ENCODE data around the gene SMPDL3A.
A peak's percentile ranks its signal among the peaks of the same experiment; 100 is the strongest.

The SMPDL3A gene

DNA sequence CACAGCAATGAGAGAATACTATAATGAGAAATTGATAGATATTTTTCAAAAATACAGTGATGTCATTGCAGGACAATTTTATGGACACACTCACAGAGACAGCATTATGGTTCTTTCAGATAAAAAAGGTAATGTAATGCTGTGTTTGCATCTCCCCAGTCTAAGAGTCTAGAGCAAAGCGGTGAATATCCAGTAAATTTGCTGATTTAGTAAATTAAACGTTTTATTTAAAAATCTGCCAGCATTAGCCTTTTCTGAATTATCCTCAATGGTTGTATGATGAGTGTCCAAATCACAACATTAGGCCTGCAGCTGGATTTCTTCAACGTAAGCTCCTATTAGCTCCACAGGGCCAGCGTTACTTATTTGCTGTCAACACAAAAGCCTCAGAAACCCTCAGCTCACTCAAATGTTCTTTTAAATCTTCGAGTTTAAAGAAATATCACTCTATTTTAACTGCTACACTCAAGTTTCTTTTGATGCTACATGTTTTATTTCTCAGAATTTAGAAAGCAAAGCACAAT lies 16.0 kb downstream of the SMPDL3A start:
- DNase-seq (ENCODE audit: low read depth), result no peak

DNA sequence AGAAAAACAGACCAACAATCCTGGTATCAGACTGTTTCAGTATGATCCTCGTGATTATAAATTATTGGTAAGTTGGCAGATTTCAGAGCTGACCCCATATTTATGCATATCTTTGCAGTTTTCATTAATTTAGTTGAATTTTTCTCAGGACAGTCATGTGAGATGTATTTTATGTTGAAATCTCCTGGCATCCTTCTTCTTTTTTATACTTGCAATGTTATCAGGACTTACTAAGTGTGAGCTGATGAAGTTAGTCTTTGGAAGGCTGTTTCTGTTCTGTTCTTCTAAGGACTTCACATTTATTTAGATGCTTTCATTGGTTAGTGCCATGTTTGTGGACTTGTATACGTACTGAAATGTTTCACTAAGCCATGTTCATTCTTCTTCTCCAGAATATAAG lies 17.2 kb downstream of the SMPDL3A start:
- DNase-seq (ENCODE audit: low read depth), result peak; percentile 9

DNA sequence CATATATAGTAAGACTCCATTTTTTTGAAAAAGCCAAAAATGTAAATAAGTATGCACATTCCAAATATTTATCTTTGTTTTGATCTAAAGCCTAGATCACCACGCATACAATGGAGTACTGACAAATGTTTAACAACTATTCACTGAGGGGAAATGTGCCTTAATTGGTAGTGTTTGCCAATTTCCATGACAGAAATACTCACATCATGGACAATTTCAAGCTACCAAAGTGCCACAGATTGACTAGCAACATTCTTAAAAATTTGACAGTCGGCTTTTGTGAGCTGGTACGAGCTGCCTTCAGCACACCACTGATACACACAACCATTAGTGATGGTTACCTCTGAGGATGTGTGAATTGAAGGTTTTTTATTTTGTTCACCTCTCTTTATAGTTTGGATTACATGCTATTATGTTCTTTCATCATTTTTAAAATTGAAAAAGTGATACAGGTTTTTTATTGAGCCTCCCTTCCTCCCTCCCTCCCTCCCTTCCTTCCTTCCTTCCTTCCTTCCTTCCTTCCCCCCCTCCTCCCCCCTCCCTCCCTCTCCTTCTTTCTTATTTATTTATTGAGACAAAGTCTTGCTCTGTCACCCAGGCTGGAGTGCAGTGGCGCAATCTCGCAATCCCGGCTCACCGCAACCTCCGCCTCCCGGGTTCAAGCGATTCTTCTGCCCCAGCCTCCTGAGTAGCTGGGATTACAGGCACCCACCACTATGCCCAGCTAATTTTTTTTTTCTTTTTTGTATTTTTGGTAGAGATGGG lies 19.2 kb downstream of the SMPDL3A start:
- no peak for DNase-seq (ENCODE audit: low read depth)

DNA sequence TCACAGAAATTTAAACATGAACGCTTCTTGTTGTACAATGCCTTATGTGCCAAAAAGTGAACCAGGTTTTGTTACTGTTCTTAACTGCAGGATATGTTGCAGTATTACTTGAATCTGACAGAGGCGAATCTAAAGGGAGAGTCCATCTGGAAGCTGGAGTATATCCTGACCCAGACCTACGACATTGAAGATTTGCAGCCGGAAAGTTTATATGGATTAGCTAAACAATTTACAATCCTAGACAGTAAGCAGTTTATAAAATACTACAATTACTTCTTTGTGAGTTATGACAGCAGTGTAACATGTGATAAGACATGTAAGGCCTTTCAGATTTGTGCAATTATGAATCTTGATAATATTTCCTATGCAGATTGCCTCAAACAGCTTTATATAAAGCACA lies 19.9 kb downstream of the SMPDL3A start:
- DNase-seq (ENCODE audit: low read depth), result no peak

DNA sequence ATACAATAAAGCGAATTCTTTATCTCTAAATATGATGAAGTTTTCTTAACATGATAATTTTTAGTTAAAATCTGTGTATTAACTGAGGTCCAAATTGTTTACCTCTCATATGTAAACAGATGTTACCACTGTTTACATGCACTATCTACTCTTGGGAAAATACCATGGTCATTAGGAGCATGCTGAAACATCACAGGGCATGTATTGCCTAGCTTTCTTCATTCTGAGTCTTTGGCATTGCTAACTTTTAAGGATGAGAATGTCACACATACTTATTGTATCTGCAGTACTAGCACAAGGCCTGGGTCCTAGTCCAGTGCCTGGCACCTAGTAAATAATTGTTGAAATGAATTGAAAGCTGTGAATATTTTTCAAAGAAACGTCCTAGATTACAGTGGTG lies 20.6 kb downstream of the SMPDL3A start:
- no peak for DNase-seq (ENCODE audit: low read depth)

DNA sequence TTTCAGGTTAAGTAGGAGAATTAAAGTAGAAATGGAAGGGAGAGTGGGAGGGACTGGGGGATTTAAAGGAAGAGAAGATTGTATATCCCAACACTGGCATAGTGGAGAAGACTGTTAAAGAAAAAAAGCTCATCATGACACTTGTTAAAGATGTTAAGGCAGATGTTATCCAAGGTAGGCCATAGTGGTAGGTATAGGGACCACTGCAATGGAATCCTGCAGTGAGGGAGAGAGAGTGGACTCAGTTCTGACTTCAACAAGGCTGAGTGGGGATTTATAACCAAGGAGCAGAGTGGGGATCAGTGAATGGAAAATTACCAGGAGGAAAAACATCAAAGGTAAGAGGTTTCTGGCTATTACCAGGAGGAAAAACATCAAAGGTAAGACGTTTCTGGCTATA lies 21.1 kb downstream of the SMPDL3A start:
- no peak for DNase-seq (ENCODE audit: low read depth)

DNA sequence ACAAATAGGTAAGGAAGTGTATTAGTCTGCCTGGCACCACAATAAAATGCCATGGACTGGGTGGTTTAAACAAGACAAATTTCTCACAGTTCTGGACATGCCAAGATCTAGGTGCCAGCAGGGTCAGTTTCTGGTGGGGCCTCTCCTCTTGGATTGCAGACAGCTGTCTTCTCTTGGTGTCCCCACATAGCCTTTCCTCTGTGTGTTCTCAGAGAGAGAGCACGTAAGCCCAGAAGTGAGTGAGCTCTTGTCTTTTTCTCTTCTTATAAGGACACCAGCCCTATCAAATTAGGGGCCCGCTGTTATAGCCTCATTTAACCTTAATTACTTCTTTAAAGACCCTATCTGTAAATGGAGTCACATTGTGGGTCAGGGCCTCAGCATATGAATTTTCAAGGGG lies 28.3 kb downstream of the SMPDL3A start:
- no peak for DNase-seq (ENCODE audit: low read depth)

DNA sequence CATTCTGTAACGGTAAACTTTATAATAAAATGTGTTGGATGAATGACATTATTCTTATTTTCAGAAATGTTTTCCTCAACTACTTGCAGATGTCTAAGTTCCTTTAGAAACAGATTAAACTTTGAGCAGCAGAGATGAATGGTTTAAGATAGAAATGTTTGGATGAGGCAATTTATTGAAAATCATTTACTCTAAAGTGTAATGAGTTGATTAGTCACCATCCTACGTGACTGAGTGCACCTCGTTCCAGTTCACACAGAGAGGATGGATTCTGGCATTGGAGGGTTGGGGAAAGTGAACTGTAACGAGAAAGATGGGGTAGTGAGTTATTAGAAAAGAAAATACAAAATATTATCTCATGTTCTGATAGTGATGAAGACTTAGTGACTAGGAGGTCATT lies 28.7 kb downstream of the SMPDL3A start:
- no peak for DNase-seq (ENCODE audit: low read depth)

DNA sequence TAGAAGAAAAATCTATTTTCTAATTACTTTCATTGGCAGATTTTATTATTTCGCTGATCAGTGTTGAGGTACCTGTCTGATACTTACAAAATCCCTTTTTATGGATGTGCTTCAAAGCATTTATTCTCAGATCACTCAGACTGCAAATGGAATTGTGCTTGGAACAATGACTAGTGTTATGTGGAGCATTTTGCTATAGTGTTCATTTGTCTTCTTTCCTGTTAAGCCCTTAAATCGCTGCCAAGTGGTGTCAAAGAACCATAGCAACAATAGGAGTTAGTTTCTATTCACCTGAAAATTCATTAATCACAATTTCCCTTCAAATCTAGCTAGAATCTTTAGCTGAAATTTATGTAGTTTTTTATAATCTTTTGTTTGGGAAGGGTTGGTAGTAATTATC lies 29.8 kb downstream of the SMPDL3A start:
- DNase-seq (ENCODE audit: low read depth), result no peak

DNA sequence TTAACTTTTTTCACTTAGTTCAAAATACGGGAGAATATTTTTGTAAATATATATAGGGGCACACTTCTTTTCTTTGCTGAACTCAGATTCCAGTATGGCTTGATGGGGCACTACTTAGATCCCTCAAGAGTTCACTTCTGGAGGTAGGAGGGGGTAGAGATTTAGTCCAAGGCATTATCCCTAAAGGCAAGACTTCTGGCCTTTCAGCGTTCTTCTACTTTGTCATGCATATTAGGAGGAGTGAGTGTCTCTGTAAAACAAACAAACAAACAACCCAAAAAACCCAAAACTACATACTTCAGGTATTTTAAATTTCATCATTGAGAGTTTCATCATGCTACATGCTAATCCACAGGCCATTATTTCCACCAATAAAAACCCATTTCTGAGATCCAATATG lies 32.0 kb downstream of the SMPDL3A start:
- no peak for DNase-seq (ENCODE audit: low read depth)

DNA sequence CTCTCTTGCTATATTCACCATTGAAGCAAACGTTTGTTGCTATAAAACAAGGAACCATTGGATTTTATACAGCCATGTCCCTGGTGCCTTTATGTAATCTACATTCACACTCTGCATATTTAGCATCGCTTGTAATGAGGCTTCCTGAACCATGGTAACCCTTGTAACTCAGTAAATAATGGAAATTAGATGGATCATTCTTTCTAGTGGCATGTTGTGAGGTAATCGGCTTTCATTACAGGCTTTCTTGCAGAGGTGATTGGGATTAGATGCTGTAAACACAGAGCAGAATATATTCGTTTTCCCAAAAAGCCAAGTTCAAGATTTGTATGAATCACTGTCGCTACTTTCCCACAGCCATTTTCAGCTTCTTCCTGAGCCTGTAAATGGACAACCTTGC lies 36.1 kb downstream of the SMPDL3A start:
- DNase-seq (ENCODE audit: low read depth), result no peak

DNA sequence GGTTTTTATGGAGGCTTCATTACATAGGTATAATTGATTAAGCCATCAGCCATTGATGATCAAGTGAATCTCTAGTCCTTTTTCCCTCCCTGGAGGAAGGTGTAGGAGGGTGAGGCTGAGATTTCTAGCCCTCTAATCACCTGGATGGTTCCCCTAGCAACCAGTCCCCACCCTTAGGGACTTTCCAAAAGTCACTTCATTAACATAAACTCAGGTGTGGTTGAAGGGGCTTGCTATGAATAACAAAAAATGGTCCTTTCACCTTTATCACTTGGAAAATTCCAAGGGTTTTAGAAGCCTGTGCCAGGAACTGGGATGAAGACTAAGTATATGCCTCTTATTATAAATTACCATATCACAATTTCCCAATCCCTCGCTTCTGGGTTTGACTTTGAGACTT lies 40.4 kb downstream of the SMPDL3A start:
- DNase-seq (ENCODE audit: low read depth), result no peak

DNA sequence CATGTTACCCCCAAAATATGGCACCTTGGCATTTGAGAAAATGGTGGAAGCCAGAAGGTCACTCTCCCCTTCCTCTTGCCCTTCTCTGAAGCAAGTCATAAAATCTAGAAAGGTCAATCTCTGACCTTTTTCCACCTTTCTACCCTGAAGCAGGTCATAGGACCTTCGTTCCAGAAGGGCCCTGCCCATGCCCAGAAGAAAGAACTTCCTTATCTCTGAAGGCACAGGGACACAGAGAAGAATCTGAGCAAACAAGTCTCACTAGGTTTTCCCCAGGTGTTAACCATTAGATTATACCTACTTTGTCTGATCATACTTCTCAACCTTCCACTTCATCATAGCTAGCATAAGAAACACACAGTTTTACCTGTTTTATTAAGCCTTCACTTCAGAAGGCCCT lies 42.5 kb downstream of the SMPDL3A start:
- DNase-seq (ENCODE audit: low read depth), result no peak

DNA sequence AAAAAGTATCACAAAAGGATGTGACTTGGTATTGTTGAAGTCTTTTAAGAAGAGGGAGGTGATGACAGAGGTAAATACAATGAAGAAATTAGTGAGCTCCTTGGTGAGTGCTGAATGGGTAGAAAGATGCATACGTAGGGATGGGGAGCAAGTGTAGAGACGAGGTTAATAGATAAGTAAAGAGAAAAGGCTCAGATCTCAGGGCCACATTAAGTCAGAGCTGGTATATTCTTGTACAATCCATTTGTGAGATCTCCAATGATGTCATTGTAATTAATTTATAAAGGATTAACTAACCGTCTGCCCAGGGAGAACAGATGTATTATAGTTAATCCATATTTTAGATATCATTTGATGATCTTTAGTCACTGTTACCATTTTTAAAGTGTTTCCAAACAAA lies 43.4 kb downstream of the SMPDL3A start:
- DNase-seq (ENCODE audit: low read depth), result no peak

DNA sequence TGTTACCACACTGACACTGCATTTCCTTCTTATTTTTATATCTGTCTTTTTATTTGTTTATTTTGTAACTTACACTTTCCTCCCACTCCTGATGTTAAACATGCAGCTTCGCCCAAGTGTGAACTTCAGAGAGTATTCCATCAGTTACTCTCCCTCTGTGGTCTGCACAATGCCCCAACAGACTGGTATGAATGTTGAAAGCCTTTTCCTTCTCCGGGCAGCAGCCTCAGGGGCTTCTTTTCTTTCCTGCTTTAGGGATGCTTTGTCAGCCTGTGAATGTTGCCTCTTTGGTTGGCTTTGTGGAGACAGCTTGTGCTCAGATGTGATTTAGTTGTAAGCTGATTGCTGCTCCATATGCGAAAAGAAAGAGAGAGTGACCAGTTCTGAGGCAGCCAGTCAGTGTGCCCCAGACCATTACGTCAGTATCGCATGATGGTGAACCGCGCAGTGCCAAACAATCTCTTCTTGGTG lies 44.0 kb downstream of the SMPDL3A start:
- no peak for DNase-seq (ENCODE audit: low read depth)

DNA sequence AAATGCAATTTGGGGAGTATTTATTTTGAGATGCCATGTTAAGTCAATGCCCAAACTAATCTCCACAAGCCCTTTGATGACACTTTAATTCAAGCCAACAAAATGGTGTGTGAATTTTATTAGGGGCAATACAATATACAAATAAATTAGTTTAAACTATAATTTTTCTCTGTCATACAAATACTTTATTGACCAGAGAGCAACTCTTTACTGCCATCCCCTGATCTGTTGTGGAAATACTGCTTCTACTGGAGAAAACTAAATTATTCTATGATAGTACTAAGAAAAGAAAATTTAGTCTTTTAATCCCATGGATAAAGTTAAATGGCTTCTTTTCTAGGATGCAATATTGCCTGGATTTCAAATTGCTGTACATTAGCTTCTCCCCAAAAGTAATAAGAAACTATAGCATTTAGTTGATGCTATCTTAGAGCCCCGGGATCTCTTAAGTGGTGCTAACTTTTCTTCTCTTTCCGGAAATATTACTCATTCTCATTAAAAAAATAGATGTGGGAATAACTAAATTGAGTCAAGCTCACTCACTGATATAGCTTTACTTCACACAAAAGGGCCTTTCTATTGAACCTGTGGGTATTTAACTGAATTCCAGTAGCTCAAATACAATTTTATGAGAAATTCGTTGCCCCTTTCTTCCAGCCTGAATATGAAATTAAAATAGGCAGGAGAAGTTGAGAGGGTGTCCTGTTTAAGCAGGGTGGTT lies 49.2 kb downstream of the SMPDL3A start:
- peak; percentile 12 for DNase-seq (ENCODE audit: low read depth)

DNA sequence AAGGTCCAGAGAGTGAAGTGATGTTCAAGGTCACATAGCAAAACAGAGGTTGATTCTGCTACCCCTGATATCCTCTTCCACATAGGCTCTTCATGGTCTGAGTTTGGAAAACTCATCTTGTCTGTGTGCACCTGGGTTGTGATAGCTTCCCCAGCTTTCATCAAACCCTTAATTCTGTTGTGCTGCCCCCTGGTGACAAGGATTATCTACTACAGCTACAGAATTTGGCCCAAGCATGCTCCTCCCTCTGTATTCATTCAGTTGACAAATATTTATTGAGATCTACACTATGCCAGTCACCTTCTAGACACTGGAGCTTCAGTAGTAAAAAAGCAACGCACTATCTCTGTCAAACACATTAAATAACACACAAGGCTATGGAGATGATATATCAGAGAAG lies 50.4 kb downstream of the SMPDL3A start:
- peak; percentile 59 for DNase-seq (ENCODE audit: low read depth)

DNA sequence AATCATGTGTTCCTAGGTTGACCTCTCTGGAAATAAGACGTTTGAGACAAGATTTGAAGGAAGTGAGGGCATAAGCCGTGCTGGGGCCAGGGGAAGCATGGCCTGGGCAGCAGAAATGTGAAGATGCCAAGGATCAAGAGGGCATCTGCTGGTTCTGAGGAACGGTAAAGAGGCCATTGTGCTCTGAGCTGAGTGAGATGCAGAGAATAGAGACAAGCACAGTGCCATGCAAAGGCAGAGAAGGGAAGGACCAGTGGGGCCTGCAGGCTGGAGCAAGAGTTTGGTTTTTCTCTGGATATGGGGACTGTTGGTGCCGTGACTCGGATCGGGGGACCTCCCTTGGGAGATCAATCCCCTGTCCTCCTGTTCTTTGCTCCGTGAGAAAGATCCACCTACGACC lies 50.8 kb downstream of the SMPDL3A start:
- no peak for DNase-seq (ENCODE audit: low read depth)

DNA sequence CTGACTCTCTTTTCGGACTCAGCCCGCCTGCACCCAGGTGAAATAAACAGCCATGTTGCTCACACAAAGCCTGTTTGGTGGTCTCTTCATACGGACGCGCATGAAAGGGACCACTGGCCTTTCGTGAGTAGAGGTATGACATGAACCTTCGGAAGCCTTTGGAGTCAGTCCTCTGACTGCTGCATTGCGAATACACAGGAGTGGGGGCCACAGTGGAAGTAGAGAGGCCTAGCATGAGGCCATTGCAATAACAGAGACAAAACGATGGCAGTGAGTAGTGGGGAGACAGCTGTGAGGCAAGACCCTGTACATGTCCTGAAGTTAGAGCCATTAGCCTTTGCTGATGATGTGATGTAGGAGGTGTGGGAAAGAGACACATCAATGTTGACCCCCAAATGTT lies 56.4 kb downstream of the SMPDL3A start:
- no peak for DNase-seq (ENCODE audit: low read depth)

DNA sequence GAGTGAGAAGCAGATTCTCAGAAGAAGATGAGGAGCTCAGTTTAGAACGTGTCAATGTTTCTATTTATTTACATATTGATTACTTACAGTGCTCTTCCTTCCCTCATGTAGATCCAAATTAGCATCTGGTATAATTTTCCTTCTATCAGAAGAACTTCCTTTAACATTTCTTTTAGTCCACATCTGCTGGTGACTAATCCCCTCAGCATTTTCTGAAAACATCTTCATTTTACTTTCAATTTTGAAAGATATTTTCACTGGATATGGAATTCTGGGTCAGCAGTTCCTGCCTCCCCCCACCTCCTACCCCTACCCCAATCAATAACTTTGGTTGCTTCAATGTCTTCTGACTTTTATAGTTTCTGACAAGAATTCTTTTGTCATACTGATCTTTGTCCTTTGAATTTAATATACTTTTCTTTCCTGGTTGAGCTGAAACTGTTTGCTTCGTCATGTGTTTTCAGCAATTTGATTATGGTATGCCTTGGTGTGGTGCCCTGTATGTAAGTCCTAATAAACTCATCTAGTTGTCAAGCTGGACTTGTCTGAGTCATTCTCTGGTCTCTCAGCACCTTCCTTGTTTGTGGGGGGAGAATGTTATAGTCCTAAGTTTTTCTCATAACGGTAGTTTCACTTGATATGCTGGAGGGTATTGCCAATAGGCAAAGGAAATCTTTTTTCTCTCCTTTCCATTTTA lies 57.0 kb downstream of the SMPDL3A start:
- DNase-seq (ENCODE audit: low read depth), result peak; percentile 39

DNA sequence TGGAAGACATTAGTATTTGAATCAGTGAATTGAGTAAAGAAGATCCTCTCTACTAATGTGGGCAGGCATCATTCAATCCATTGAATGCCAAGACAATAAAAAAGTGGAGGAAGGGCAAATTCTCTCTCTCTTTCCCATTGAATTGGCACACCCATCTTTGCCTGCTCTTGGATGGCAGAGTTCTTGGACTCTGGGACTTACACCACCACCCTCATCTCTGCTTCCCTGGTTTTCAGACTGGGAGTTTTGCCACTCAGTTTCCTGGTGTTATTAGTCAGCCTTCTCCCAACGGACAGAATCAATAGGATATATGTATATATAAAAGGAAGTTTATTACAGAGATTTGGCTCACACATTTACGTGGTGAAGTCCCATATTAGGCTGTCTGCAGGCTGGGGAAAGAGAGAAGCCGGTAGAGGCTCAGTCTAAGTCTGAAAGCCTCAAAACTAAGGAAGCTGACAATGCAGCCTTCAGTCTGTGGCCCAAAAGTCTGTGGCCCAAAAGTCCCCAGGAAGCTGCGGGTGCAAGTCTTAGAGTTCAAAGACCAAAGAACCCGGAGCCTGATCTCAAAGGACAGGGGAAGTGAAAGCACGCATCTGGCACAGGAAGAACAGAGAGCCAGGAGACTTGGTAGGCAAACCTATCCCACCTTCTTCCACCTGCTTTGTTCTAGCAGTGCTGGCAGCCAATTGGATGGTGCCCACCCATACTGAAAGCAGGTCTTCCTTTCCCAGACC lies 64.4 kb downstream of the SMPDL3A start:
- DNase-seq (ENCODE audit: low read depth), result no peak
